Epithelial cell of prostate (primary cell): ENCODE measurements around the gene MARCHF6.
"Not testable (repeated sequence)": the region's sequence is repeated elsewhere in the genome, so short reads cannot be mapped to it uniquely, and the experiment has no call there.

ENCODE experiments used
- DNase-seq: peaks from one replicate; pipeline ENCODE4 v3.0.0-alpha.2; 2011; ENCODE audit warnings: low read depth, low spot score
- H3K27ac ChIP-seq: fragments of 450-650 bp; 2 replicates; pipeline ENCODE4 v1.5.1; 2017; ENCODE audit warnings: mild to moderate bottlenecking

Gene MARCHF6

GRCh38 chr5:10344461-10345106, 8.9 kb upstream of the MARCHF6 start:
- not testable (repeated sequence) for DNase-seq, H3K27ac ChIP-seq

DNA sequence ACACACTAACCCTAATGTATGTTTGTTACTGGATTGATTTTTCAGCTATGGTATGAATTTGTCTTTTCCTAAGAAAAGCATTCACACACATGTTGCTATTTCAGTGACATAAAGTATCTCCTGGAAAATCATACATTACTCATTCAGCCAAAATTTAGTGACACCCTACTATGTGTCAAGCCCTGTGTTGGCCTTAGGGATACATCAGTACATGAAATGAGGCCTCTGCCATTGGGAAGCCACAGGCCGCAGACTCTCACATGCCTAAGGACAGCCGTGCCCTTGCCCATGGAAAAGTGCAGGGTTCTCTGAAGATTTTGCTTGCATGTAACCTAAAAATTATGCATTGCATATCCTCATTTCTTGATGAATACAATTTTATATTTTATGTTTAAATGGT, 5.2 kb upstream of the MARCHF6 start:
- no peak for DNase-seq
- H3K27ac ChIP-seq, result no peak overlapping the region

- H3K27ac ChIP-seq, result peak overlapping the region; percentile 94
- DNase-seq, result peak; percentile 82
Measured at GRCh38 chr5:10351199-10351905, 2.1 kb upstream of the MARCHF6 start.

DNA sequence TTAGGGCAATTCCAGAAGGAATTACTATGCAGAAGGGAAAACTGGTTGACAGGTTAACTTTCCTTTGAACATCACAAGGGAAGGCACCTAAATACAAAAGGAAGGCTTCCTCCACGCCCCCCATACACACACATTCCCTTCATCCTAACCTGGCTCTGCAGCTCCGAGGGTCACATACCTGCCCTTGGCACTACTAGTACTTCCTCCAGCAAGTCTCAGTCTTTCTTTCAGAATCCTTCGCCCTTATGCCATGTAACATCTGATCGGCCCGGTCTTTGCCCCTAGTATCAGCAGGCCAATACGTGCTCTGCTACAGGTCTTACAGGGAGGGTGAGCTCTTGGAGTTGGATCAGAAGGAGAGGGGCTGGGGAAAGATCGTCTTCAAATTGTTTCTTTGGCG, 1.6 kb upstream of the MARCHF6 start:
- H3K27ac ChIP-seq, result peak overlapping the region; percentile 94
- DNase-seq, result no peak

DNA sequence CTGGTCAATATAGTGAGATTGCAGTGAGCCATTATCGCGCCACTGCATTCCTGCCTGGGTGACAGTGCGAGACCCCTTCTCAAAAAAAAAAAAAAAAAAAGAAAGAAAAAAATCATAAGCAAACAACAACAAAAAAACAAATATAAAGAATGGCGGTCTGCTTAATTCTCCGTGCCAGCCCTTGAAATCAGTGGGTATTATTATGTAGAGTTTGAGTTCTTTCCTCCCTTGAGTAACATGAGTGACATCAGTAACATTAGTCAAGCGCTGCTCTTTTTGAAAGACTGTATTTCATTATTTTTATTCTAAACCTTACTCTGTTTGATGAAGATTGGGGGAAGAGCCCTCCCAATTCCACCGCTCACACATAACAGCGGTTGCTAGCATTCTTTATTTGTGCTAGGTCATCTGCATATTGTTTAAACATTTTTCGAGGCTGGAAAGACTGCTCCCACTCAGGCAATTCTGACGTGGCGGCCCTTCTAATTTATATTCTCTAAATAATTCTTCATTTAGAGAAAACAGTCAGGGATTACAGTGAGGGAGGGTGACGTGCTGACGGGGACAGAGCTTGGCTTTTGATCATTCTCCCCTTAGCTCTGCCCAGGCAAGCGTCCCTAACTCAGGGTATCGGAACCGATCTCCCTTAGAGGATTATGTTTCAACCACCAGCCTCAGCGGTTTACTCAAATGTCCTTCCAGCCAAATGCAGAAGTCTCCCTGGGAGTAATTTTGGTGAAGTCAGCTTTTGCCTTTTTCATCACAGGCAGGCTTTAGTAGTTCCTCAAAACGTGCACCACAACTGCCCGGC, 860 bp upstream of the MARCHF6 start:
- DNase-seq, result no peak
- peak overlapping the region; percentile 94 for H3K27ac ChIP-seq

GRCh38 chr5:10354048-10354872, 765 bp downstream of the MARCHF6 start:
- peak overlapping the region; percentile 94 for H3K27ac ChIP-seq
- no peak for DNase-seq

GRCh38 chr5:10355071-10355889, 1.8 kb downstream of the MARCHF6 start:
- H3K27ac ChIP-seq, result peak overlapping the region; percentile 94
- no peak for DNase-seq

- H3K27ac ChIP-seq, result no peak overlapping the region
- DNase-seq, result no peak
Measured at GRCh38 chr5:10358999-10359398, 5.5 kb downstream of the MARCHF6 start.

GRCh38 chr5:10360686-10361085, 7.2 kb downstream of the MARCHF6 start:
- no peak overlapping the region for H3K27ac ChIP-seq
- DNase-seq, result no peak

DNA sequence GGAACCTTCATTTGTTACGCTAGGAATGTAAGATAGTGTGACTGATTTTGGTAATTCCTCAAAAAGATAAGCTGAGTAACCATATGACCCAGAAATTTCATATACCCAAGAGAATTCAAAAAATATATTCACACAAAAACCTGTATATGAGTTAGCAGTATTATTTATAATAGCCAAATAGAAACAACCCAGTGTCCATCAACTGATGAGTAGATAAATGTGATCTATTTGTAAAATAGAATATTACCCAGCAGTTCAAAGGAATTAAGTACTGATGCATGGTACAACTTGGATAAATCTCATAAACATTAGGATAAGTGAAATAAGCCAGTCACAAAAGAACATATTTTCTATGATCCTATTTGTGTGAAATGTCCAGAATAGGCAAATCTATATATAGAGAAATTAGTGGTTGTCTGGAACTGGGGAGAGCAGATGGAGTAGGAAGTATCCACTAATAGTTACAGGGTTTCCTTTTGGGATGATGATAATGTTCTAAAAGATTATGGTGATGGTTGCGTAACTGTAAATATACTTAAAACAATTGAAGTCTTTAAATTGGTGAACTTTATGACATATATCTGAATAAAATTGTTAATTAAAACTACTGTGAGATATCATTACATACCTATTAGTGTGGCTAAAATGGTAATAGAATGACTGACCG, 10.2 kb downstream of the MARCHF6 start:
- no peak for DNase-seq
- no peak overlapping the region for H3K27ac ChIP-seq

DNA sequence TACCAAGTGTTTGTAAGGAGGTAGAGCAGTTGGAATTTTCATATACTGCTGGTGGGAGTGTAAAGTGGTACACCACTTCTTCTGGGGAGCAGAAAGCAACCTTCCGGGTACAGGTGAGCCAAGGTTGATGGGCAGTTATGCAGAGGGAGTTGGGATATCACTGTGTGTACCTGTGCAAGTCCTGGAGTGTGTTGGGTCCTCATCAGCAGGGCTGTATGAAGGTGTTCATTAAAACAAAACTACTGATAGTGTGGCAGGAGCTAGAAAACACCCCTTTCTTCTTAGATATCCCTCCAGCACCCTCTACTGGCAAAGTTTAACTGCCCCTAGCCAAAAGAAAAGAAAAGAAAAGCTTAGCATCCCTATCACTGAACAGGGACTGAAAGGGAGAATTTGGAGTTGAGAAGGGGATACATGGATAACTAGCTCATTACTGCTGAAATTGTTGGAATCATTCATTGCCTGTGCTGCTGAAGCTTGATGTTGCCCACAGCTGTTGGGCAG, 10.7 kb downstream of the MARCHF6 start:
- H3K27ac ChIP-seq, result no peak overlapping the region
- DNase-seq, result no peak

DNA sequence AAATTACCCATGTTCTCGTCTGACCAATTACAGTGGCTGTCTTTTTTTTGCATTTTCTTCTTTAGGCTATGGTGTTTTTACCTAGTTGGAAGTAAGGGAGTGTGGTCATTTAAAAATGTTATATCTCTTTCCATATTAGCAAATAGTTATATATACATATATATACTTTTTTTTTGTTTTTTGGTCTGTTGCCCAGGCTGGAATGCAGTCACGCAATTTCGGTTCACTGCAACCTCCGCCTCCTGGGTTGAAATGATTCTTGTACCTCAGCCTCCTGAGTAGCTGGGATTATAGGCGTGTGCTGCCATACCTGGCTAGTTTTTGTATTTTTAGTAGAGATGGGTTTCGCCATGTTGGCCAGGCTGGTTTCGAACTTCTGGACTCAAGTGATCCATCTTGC, 12.3 kb downstream of the MARCHF6 start:
- peak overlapping the region; percentile 70 for H3K27ac ChIP-seq
- no peak for DNase-seq

- H3K27ac ChIP-seq, result peak overlapping the region; percentile 70
Measured at GRCh38 chr5:10366310-10367272, 13.1 kb downstream of the MARCHF6 start.

DNA sequence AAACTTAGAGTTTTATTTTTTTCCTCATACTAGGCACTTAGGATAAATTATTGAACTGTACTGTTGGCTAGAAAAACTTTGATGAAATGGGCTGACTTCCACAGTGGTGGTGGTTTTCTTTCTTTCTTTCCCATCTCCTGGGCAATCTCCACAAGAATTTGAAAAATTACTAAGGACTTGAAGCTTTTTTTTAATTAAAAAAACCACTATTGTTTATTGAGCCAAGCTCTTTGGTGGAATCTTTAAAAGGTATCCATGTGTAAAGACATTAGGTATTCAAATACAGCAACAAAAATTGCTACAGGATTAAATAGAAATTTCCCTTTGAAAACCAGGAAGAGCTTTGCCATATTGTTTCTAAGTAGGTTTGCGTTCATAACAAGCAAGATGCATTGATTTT, 14.1 kb downstream of the MARCHF6 start:
- no peak for DNase-seq

More at GRCh38 chr5:10366310-10367272, 13.1 kb downstream of the MARCHF6 start:
- no peak for DNase-seq

GRCh38 chr5:10370931-10371330, 17.4 kb downstream of the MARCHF6 start:
- DNase-seq, result no peak
- H3K27ac ChIP-seq, result no peak overlapping the region

More for the DNA sequence above, 14.1 kb downstream of the MARCHF6 start:
- H3K27ac ChIP-seq, result no peak overlapping the region

DNA sequence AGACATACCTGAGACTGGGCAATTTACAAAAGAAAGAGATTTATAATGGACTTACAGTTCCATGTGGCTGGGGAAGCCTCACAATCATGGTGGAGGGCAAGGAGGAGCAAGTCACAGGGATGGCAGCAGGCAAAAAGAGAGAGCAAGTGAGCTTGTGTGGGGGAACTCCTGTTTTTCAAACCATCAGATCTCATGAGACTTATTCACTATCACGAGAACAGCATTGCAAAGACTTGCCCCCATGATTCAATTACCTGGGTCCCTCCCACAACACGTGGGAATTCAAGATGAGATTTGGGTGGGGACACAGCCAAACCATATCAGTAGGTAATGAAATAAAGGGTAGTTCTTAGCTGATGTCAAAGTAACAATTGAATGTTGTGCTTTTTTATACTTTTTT, 17.9 kb downstream of the MARCHF6 start:
- not testable (repeated sequence) for DNase-seq, H3K27ac ChIP-seq
